Neural crest cell (in vitro differentiated cells): ENCODE results near the gene LAMC3. TPM values are rescaled to one million over a fixed set of nuclear protein-coding genes. Genes with fewer than 3 reads are reported as not detected.

Experiments
- DNase-seq: peaks from one replicate; pipeline ENCODE4 v3.0.0; 2021; ENCODE audit warnings: low read depth, mixed read lengths, low spot score
- H3K27ac Mint-ChIP-seq: one replicate; pipeline ENCODE4 v1.8.0; 2021; ENCODE audit warnings: mild to moderate bottlenecking, mixed read lengths; ENCODE audit not compliant: unreplicated experiment
- H3K27me3 Mint-ChIP-seq: 2 replicates; pipeline ENCODE4 v1.8.0; 2021; ENCODE audit warnings: low read depth, mild to moderate bottlenecking, mixed read lengths
- H3K36me3 Mint-ChIP-seq: 2 replicates; pipeline ENCODE4 v1.8.0; 2021; ENCODE audit warnings: low read depth, mild to moderate bottlenecking, mixed read lengths
- H3K4me1 Mint-ChIP-seq: 2 replicates; pipeline ENCODE4 v1.8.0; 2021; ENCODE audit warnings: mixed read lengths
- H3K4me3 Mint-ChIP-seq: one replicate; pipeline ENCODE4 v1.8.0; 2021; ENCODE audit warnings: mild to moderate bottlenecking, mixed read lengths
- H3K9me3 Mint-ChIP-seq: 2 replicates; pipeline ENCODE4 v1.8.0; 2021; ENCODE audit warnings: mixed read lengths
- total RNA-seq: library from RNA; stranded (reverse); gene quantifications from 2 replicates; pipeline ENCODE4 v1.2.1, GENCODE V29; 2021
- TF ChIP-seq, protein P1 (sequence below): fragments of 200-600 bp; sonication (generic); conservative IDR thresholded peaks from 2 replicates; pipeline ENCODE4 v1.5.0; 2021; ENCODE audit warnings: antibody characterized with exemption, mild to moderate bottlenecking

The LAMC3 gene
- total RNA-seq, 1 donor from 2014 or later = 4.0 TPM

GRCh38 chr9:131122158-131122557 lies 113.2 kb downstream of the LAMC3 start:
- peak overlapping the region; percentile 39 for H3K4me3 Mint-ChIP-seq
- H3K27me3 Mint-ChIP-seq = no peaks in the 10 kb centered on the region
- TF ChIP-seq, protein P1, sequence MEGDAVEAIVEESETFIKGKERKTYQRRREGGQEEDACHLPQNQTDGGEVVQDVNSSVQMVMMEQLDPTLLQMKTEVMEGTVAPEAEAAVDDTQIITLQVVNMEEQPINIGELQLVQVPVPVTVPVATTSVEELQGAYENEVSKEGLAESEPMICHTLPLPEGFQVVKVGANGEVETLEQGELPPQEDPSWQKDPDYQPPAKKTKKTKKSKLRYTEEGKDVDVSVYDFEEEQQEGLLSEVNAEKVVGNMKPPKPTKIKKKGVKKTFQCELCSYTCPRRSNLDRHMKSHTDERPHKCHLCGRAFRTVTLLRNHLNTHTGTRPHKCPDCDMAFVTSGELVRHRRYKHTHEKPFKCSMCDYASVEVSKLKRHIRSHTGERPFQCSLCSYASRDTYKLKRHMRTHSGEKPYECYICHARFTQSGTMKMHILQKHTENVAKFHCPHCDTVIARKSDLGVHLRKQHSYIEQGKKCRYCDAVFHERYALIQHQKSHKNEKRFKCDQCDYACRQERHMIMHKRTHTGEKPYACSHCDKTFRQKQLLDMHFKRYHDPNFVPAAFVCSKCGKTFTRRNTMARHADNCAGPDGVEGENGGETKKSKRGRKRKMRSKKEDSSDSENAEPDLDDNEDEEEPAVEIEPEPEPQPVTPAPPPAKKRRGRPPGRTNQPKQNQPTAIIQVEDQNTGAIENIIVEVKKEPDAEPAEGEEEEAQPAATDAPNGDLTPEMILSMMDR = no peak
- no peak for DNase-seq
- no peaks in the 10 kb centered on the region for H3K9me3 Mint-ChIP-seq
- H3K4me1 Mint-ChIP-seq = peaks cover 22% of the 10 kb centered on the region
- no peak overlapping the region for H3K27ac Mint-ChIP-seq
- H3K36me3 Mint-ChIP-seq = peaks cover 2% of the 10 kb centered on the region

DNA sequence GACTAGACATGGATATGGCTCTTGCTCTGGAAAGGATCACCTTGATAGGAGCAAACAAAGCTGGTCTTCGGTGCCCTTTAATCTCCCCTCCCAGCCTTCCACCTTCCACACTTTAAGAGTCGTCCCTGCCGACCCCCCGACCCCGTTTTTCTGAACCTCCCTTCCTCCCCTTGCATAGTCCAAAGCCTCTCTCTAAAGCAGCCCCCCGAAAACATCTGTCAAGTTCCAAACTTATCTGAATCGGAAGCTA lies 116.0 kb downstream of the LAMC3 start:
- Mint-ChIP-seq H3K36me3 (peaks cover 4% of the 10 kb centered on the region), H3K4me3 (peak overlapping the region; percentile 99), H3K27ac (peak overlapping the region; percentile 99), H3K27me3 (no peaks in the 10 kb centered on the region), H3K4me1 (peaks cover 20% of the 10 kb centered on the region), H3K9me3 (no peaks in the 10 kb centered on the region)
- DNase-seq = no peak
- TF ChIP-seq, protein P1 = no peak

DNA sequence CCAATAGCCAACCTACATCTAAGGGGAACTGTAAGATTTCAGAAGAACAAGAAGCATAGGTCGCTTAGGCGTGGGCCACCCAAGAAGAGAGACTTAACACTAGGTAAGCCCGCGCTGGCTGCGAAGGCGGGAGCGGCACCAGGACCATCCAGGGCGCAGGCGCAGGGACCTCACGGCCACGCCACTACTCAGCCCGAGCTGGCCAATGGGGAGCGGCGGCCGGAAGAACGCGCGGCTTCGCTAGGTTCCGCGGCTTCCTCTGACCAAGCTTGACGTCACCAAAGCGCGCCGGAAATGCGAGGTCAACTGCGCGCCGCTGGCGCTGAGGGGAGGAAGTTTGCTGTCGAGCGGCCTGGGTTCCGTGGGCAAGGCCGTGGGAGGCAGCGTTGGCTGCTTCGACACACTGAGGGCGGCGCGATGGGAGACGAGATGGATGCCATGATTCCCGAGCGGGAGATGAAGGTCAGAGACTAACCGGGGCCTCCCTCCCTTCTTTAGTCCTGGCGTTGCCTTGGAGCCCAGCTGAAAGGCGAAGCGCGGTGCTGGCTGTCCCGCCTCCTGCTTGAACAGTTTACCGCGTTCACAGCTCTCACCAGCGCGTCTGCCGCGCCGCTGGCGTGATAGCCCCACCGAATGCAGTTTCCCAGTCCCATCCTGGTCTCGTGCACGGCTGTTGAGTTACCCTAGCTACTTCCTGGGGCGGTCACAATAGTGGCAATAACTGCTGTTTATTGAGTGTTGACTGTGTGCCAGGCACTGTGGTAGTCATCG lies 116.5 kb downstream of the LAMC3 start, which contains the start of gene NUP214:
NUP214 (plus strand) TSS at position 299 of the 771 bp plus-strand sequence; CDS start at position 418, 119 bp downstream.
- Mint-ChIP-seq H3K27me3 (no peaks in the 10 kb centered on the region), H3K36me3 (peaks cover 4% of the 10 kb centered on the region), H3K4me1 (peaks cover 20% of the 10 kb centered on the region), H3K9me3 (no peaks in the 10 kb centered on the region), H3K4me3 (peak within 1 kb of the TSS; percentile 99), H3K27ac (peak within 1 kb of the TSS; percentile 99)
- TF ChIP-seq, protein P1 = no peak
- peak; percentile 98 for DNase-seq

GRCh38 chr9:131126059-131126426 lies 117.1 kb downstream of the LAMC3 start:
- H3K9me3 Mint-ChIP-seq = no peaks in the 10 kb centered on the region
- TF ChIP-seq, protein P1 = no peak
- no peak for DNase-seq
- peak overlapping the region; percentile 99 for H3K4me3 Mint-ChIP-seq
- H3K4me1 Mint-ChIP-seq = peaks cover 20% of the 10 kb centered on the region
- H3K36me3 Mint-ChIP-seq = peaks cover 4% of the 10 kb centered on the region
- H3K27ac Mint-ChIP-seq = peak overlapping the region; percentile 99
- H3K27me3 Mint-ChIP-seq = no peaks in the 10 kb centered on the region

DNA sequence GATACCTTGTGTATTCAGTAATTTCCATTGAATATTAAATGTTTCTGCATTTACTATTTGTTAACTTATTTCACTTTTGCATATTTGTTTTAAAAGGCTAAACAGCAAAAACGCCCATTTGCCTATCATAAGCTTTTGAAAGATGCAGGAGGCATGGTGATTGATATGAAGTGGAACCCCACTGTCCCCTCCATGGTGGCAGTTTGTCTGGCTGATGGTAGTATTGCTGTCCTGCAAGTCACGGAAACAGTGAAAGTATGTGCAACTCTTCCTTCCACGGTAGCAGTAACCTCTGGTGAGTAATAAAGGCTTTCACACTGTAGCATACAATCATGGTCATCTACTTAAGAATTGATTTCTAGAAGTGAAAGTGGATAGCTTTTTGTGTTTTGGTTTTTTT lies 120.2 kb downstream of the LAMC3 start:
- no peak for DNase-seq
- Mint-ChIP-seq H3K4me3 (no peak overlapping the region), H3K27ac (no peak overlapping the region), H3K4me1 (peaks cover 20% of the 10 kb centered on the region), H3K27me3 (no peaks in the 10 kb centered on the region), H3K36me3 (peaks cover 8% of the 10 kb centered on the region), H3K9me3 (no peaks in the 10 kb centered on the region)
- TF ChIP-seq, protein P1 = no peak
